ENCODE results near the gene VIPR2.

VIPR2 gene

GRCh38 chr7:159078193-159078910, 66.3 kb downstream of the VIPR2 start:
- TF ChIP-seq SIN3A (IDR thresholded peaks at IDR 0.05; ENCODE audit: borderline replicate concordance, insufficient read depth, low read length) (no peak), REST (IDR thresholded peaks at IDR 0.05; ENCODE audit: insufficient read depth in 1 of 2, low read depth in 2 of 2, low read length in 2 of 2) (no peak), FOXP2 (optimal IDR thresholded peaks at IDR 0.05; ENCODE audit: borderline replicate concordance, extremely low read depth, extremely low read length, insufficient read depth) (no peak), POLR2AphosphoS5 (IDR thresholded peaks at IDR 0.05; ENCODE audit: low read depth, low read length) (no peak), TAF1 (IDR thresholded peaks at IDR 0.05; ENCODE audit: borderline replicate concordance, insufficient read depth, low read length) (no peak)

- no peak for TF ChIP-seq REST (IDR thresholded peaks at IDR 0.05; ENCODE audit: insufficient read depth in 1 of 2, low read depth in 2 of 2, low read length in 2 of 2)
- TF ChIP-seq FOXP2 (optimal IDR thresholded peaks at IDR 0.05; ENCODE audit: borderline replicate concordance, extremely low read depth, extremely low read length, insufficient read depth): no peak
- no peak for TF ChIP-seq SIN3A (IDR thresholded peaks at IDR 0.05; ENCODE audit: borderline replicate concordance, insufficient read depth, low read length)
- no peak for TF ChIP-seq POLR2AphosphoS5 (IDR thresholded peaks at IDR 0.05; ENCODE audit: low read depth, low read length)
- no peak for TF ChIP-seq TAF1 (IDR thresholded peaks at IDR 0.05; ENCODE audit: borderline replicate concordance, insufficient read depth, low read length)
Measured at GRCh38 chr7:159076333-159076732, 68.3 kb downstream of the VIPR2 start.

- TF ChIP-seq SIN3A (IDR thresholded peaks at IDR 0.05; ENCODE audit: borderline replicate concordance, insufficient read depth, low read length) (no peak), TAF1 (IDR thresholded peaks at IDR 0.05; ENCODE audit: borderline replicate concordance, insufficient read depth, low read length) (no peak), REST (IDR thresholded peaks at IDR 0.05; ENCODE audit: insufficient read depth in 1 of 2, low read depth in 2 of 2, low read length in 2 of 2) (no peak), POLR2AphosphoS5 (IDR thresholded peaks at IDR 0.05; ENCODE audit: low read depth, low read length) (no peak), FOXP2 (optimal IDR thresholded peaks at IDR 0.05; ENCODE audit: borderline replicate concordance, extremely low read depth, extremely low read length, insufficient read depth) (no peak)
Measured at GRCh38 chr7:159075563-159076238, 69.0 kb downstream of the VIPR2 start.

- TF ChIP-seq REST (IDR thresholded peaks at IDR 0.05; ENCODE audit: insufficient read depth in 1 of 2, low read depth in 2 of 2, low read length in 2 of 2): no peak
- TF ChIP-seq SIN3A (IDR thresholded peaks at IDR 0.05; ENCODE audit: borderline replicate concordance, insufficient read depth, low read length): no peak
- no peak for TF ChIP-seq TAF1 (IDR thresholded peaks at IDR 0.05; ENCODE audit: borderline replicate concordance, insufficient read depth, low read length)
- TF ChIP-seq POLR2AphosphoS5 (IDR thresholded peaks at IDR 0.05; ENCODE audit: low read depth, low read length): no peak
- TF ChIP-seq FOXP2 (optimal IDR thresholded peaks at IDR 0.05; ENCODE audit: borderline replicate concordance, extremely low read depth, extremely low read length, insufficient read depth): no peak
Measured at GRCh38 chr7:159071260-159071659, 73.4 kb downstream of the VIPR2 start.
